H1 (cell line): ENCODE measurements around the gene CDX2. TPM values are rescaled to one million over a fixed set of nuclear protein-coding genes. Genes with fewer than 3 reads are reported as not detected.
A peak's percentile ranks its signal among the peaks of the same experiment; 100 is the strongest.

ENCODE experiments used
- CTCF ChIA-PET: fragments of 300-600 bp; sonication (Branson Sonifier 250); formaldehyde crosslinking; loops from one replicate; lab custom pipeline; 2021; ENCODE audit not compliant: partially characterized antibody; lab: Charles Lee
- POLR2A ChIA-PET: fragments of 300-600 bp; sonication (Branson Sonifier 250); formaldehyde crosslinking; loops from one replicate; lab custom pipeline; 2021; ENCODE audit warnings: inconsistent platforms; ENCODE audit not compliant: partially characterized antibody; lab: Charles Lee
- DNase-seq, 2 experiments: peaks; one replicate each; pipeline versions ENCODE4 v3.0.0 to v3.0.0-alpha.2; 2010 to 2022; ENCODE audit warnings: low spot score in 2 of 2, low read depth in 1 of 2, mixed read lengths in 1 of 2
- FAIRE-seq: peaks from 2 replicates; lab custom pipeline; 2011; peaks lifted over from hg19 to GRCh38; lab: Jason Lieb, UNC
- H2AFZ ChIP-seq: 2 replicates; pipeline ENCODE4 v1.8.1; 2012; ENCODE audit warnings: low read length, inconsistent platforms
- H2AK5ac ChIP-seq: 2 replicates; pipeline ENCODE4 v1.6.1; 2013; ENCODE audit warnings: low read depth, low read length
- H2BK120ac ChIP-seq: replicated peaks from 2 replicates; pipeline ENCODE3; 2013; ENCODE audit warnings: low read depth, low read length, inconsistent platforms
- H2BK12ac ChIP-seq: 2 replicates; pipeline ENCODE4 v1.6.1; 2013; ENCODE audit warnings: low read depth, low read length
- H2BK15ac ChIP-seq: 2 replicates; pipeline ENCODE4 v1.6.1; 2013; ENCODE audit warnings: low read length
- H2BK20ac ChIP-seq: 2 replicates; pipeline ENCODE4 v1.6.1; 2013; ENCODE audit warnings: low read length
- H2BK5ac ChIP-seq: 2 replicates; pipeline ENCODE4 v1.6.1; 2013; ENCODE audit warnings: low read depth, low read length
- H3K14ac ChIP-seq: 2 replicates; pipeline ENCODE4 v1.6.1; 2013; ENCODE audit warnings: inconsistent platforms; ENCODE audit not compliant: insufficient read length
- H3K18ac ChIP-seq: 2 replicates; pipeline ENCODE4 v1.6.1; 2013; ENCODE audit warnings: low read length; ENCODE audit errors: extremely low read depth
- H3K23ac ChIP-seq: 2 replicates; pipeline ENCODE4 v1.6.1; 2013; ENCODE audit warnings: inconsistent platforms; ENCODE audit not compliant: insufficient read length
- H3K23me2 ChIP-seq: 2 replicates; pipeline ENCODE4 v1.6.1; 2013; ENCODE audit warnings: low read depth, low read length
- H3K27ac ChIP-seq: 2 replicates; pipeline ENCODE4 v1.6.1; 2011; ENCODE audit warnings: low read depth, low read length, inconsistent platforms
- H3K27me3 ChIP-seq, 4 experiments: replicated peaks in 1 of 4; 1 replicate in 1 of 4; 2 replicates in 3 of 4; pipeline versions ENCODE4 v1.6.1 to v1.8.1; 2011 to 2013; ENCODE audit warnings: low read length in 3 of 4, mild to moderate bottlenecking in 3 of 4, inconsistent platforms in 2 of 4, mixed read lengths in 2 of 4, moderate library complexity in 1 of 4; ENCODE audit not compliant: control insufficient read depth in 3 of 4, insufficient read depth in 3 of 4; ENCODE audit errors: extremely low read depth in 1 of 4
- H3K36me3 ChIP-seq, 4 experiments: 2 replicates each; pipeline versions ENCODE4 v1.6.1 to v1.8.1; 2011 to 2013; ENCODE audit warnings: mild to moderate bottlenecking in 4 of 4, low read length in 3 of 4, moderate library complexity in 2 of 4, control low read depth in 1 of 4, inconsistent platforms in 1 of 4; ENCODE audit not compliant: insufficient read depth in 4 of 4, control insufficient read depth in 2 of 4
- H3K4ac ChIP-seq: replicated peaks from 2 replicates; pipeline ENCODE3; 2013; ENCODE audit warnings: low read length, low read depth, mixed read lengths, inconsistent platforms; ENCODE audit not compliant: insufficient read length
- H3K4me1 ChIP-seq, 4 experiments: replicated peaks in 1 of 4; 1 replicate in 1 of 4; 2 replicates in 3 of 4; pipeline versions ENCODE4 v1.6.1 to v1.8.1; 2011 to 2013; ENCODE audit warnings: low read length in 3 of 4, inconsistent platforms in 2 of 4, mixed read lengths in 1 of 4; ENCODE audit not compliant: insufficient read depth in 4 of 4, control insufficient read depth in 3 of 4
- H3K4me2 ChIP-seq, 2 experiments: 2 replicates each; pipeline versions ENCODE4 v1.6.1 to v1.8.1; 2011 to 2013; ENCODE audit warnings: low read depth in 2 of 2, low read length in 2 of 2, control low read depth in 1 of 2, inconsistent platforms in 1 of 2, mild to moderate bottlenecking in 1 of 2; ENCODE audit not compliant: insufficient read depth in 1 of 2
- H3K4me3 ChIP-seq, 4 experiments: fragments of 200-600, 300-600 bp in 1 of 4; sonication (generic), shearing (Covaris generic), sonication (Bioruptor Twin) in 1 of 4; 2 replicates each; pipeline versions ENCODE4 v1.5.1 to v1.8.1; 2011 to 2016; ENCODE audit warnings: low read length in 4 of 4, low read depth in 3 of 4, control low read depth in 2 of 4, inconsistent platforms in 2 of 4, mild to moderate bottlenecking in 2 of 4, mixed read lengths in 1 of 4, moderate library complexity in 1 of 4; ENCODE audit not compliant: insufficient read depth in 2 of 4; ENCODE audit errors: extremely low read depth in 1 of 4
- H3K56ac ChIP-seq: replicated peaks from 2 replicates; pipeline ENCODE3; 2013; ENCODE audit warnings: low read depth, mild to moderate bottlenecking, mixed read lengths, low read length, inconsistent platforms; ENCODE audit not compliant: insufficient read length
- H3K79me1 ChIP-seq: 2 replicates; pipeline ENCODE4 v1.6.1; 2013; ENCODE audit warnings: low read depth, low read length, control low read depth
- H3K79me2 ChIP-seq, 2 experiments: 2 replicates each; pipeline versions ENCODE4 v1.6.1 to v1.8.1; 2012 to 2013; ENCODE audit warnings: low read length in 2 of 2, mild to moderate bottlenecking in 2 of 2, inconsistent platforms in 1 of 2; ENCODE audit not compliant: insufficient read depth in 2 of 2, control insufficient read depth in 1 of 2
- H3K9ac ChIP-seq, 4 experiments: replicated peaks in 1 of 4; 1 replicate in 1 of 4; 2 replicates in 3 of 4; pipeline versions ENCODE4 v1.6.1 to v1.8.1; 2011 to 2013; ENCODE audit warnings: low read depth in 3 of 4, low read length in 3 of 4, control low read depth in 2 of 4, mild to moderate bottlenecking in 2 of 4, moderate library complexity in 2 of 4, inconsistent platforms in 1 of 4; ENCODE audit errors: extremely low read depth in 1 of 4
- H3K9me3 ChIP-seq, 2 experiments: 2 replicates each; pipeline versions ENCODE4 v1.6.1 to v1.8.1; 2012 to 2013; ENCODE audit warnings: mild to moderate bottlenecking in 2 of 2, moderate library complexity in 2 of 2, control low read depth in 1 of 2, inconsistent platforms in 1 of 2, low read depth in 1 of 2, low read length in 1 of 2, mixed read lengths in 1 of 2; ENCODE audit not compliant: insufficient read depth in 2 of 2
- H4K20me1 ChIP-seq, 2 experiments: replicated peaks in 1 of 2; 2 replicates each; pipeline versions ENCODE3 to v1.8.1; 2011 to 2013; ENCODE audit warnings: inconsistent platforms in 2 of 2, low read length in 2 of 2, mild to moderate bottlenecking in 1 of 2; ENCODE audit not compliant: insufficient read depth in 2 of 2, control insufficient read depth in 1 of 2
- H4K5ac ChIP-seq: 2 replicates; pipeline ENCODE4 v1.6.1; 2013; ENCODE audit warnings: low read length, low read depth, mixed read lengths, inconsistent platforms; ENCODE audit not compliant: insufficient read length
- H4K8ac ChIP-seq: 2 replicates; pipeline ENCODE4 v1.8.0; 2013; ENCODE audit warnings: mild to moderate bottlenecking, moderate library complexity, low read length, inconsistent platforms; ENCODE audit not compliant: insufficient read depth; ENCODE audit errors: extremely low read depth
- H4K91ac ChIP-seq: replicated peaks from 2 replicates; pipeline ENCODE3; 2013; ENCODE audit warnings: low read length, mixed read lengths, inconsistent platforms; ENCODE audit not compliant: insufficient read length
- CREB1 ChIP-seq: IDR thresholded peaks from 2 replicates; pipeline ENCODE4 v1.6.1; 2012; ENCODE audit warnings: inconsistent platforms
- EZH2 ChIP-seq: fragments of 200-600 bp; sonication (generic); IDR thresholded peaks from 2 replicates; pipeline ENCODE4 v1.7.1; 2012; ENCODE audit warnings: low read depth, mild to moderate bottlenecking, moderate library complexity, low read length, inconsistent platforms; ENCODE audit not compliant: severe bottlenecking
- RNF2 ChIP-seq: fragments of 200-900, 300-1000 bp; sonication (generic); IDR thresholded peaks from 2 replicates; pipeline ENCODE4 v1.7.1; 2016; ENCODE audit warnings: borderline replicate concordance, low read depth, mild to moderate bottlenecking, antibody characterized with exemption, low read length; ENCODE audit not compliant: poor library complexity, severe bottlenecking; ENCODE audit errors: missing control alignments
- SUZ12 ChIP-seq: fragments of 200-600 bp; sonication (generic); IDR thresholded peaks from 2 replicates; pipeline ENCODE4 v1.6.1; 2012; ENCODE audit warnings: mild to moderate bottlenecking, inconsistent platforms, low read length, moderate library complexity, mixed read lengths
- TAF7 ChIP-seq: optimal IDR thresholded peaks from 2 replicates; pipeline ENCODE3; 2011; ENCODE audit warnings: low read depth, mild to moderate bottlenecking, inconsistent platforms, low read length, moderate library complexity, borderline replicate concordance
- WGBS, 2 experiments: shearing (Covaris generic) in 1 of 2; methylation state at CpG; one replicate each; pipeline versions ENCODE4 v1.1.6 to v1.1.7; 2013 to 2015; ENCODE audit warnings: low lambda C conversion rate in 2 of 2, mixed read lengths in 2 of 2, inconsistent platforms in 1 of 2, low coverage in 1 of 2, missing lambda C conversion rate in 1 of 2; ENCODE audit not compliant: insufficient replicate concordance in 2 of 2, insufficient coverage in 1 of 2, insufficient read length in 1 of 2; ENCODE audit errors: extremely low coverage in 1 of 2, missing lambda C conversion rate in 1 of 2; 5-methylcytosine and 5-hydroxymethylcytosine counted together
- polyA plus RNA-seq, 7 experiments: library from polyadenylated mRNA; depleted of rRNA in 3 of 7; stranded (reverse) in 5 of 7; unstranded in 2 of 7; fragments of >200 nt in 5 of 7; fragments of 200-250 nt in 2 of 7; gene quantifications; 1 replicate in 5 of 7; 2 replicates in 1 of 7; 4 replicates in 1 of 7; pipeline versions ENCODE4 v1.2.1 to v1.2.3, GENCODE V29; 2011 to 2013; ENCODE audit warnings: missing spikeins in 2 of 7, mixed read lengths in 2 of 7
- total RNA-seq: library from RNA; stranded (reverse); fragmentation: NEBNext Ultra II Directional; extraction: Animal tissue kit (Norgen Biotek cat#: 25700); gene quantifications from 2 replicates; pipeline ENCODE4 v1.2.1, GENCODE V29; 2021

The CDX2 gene
- total and polyA plus RNA-seq, 2 of the 8 experiments (the other 6 are each of a cell fraction or from before 2014, with no cell fraction given): 0.09 TPM; not detected in 1

DNA sequence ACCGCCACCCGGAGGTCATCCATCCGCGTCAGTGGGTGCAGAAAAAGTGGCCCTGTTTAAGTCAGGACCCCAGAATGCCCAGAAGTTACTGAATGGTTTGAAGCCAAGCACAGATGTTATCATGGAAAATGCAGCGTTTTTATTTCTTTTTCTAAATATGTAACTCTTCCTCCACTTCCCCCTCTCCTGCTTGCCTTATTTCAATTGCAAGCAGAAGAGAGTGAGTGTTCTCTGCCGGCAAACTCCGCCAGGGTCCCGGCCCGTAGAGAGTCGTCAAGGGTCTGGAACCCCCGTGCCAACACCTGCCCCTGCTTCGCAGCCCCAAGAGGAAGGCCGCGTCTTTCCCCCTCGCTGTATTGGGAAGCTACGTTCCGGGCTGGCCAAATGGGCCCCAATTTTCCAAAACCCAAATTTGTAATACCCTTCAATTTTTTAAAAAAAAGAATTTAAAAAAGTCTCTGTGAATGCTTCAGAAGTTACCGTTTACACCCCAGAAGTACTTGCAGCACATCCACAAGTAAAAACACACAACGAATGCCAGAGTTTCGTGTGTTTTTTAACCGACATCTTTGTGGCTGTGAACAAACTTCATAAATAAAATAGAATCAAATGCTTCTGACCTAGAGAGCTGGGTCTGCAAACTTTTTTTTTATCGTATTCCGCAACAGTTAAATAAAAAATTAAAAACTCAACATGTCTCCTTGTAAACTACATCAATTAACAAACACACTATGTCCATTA is 50.0 kb downstream of the CDX2 start:
- Histone ChIP-seq H2AK5ac (no peak overlapping the region), H3K4me1 (peaks cover 8 to 32% (median 21%) of the 10 kb centered on the region in 4 experiments), H3K79me2 (no peaks in the 10 kb centered on the region), H2BK12ac (peak overlapping the region; percentile 44; the same call in 1 of the 2 replicates), H3K18ac (no peak overlapping the region), H3K4me2 (peak overlapping the region in 1 of 2 experiments; percentile 34; a peak in 1 of 4 replicates), H3K23ac (no peak overlapping the region), H2BK120ac (no peak overlapping the region), H3K9ac (no peak overlapping the region), H3K27ac (no peak overlapping the region), H2BK15ac (no peak overlapping the region), H3K23me2 (no peaks in the 10 kb centered on the region; the same call in 1 of the 2 replicates), H3K27me3 (peaks cover 88 to 98% (median 93%) of the 10 kb centered on the region in 4 experiments), H2BK5ac (no peak overlapping the region), H3K79me1 (no peaks in the 10 kb centered on the region), H3K56ac (no peak overlapping the region), H4K20me1 (peaks cover 20 to 38% of the 10 kb centered on the region in 2 experiments), H4K8ac (no peak overlapping the region), H2AFZ (no peak overlapping the region), H3K36me3 (peaks cover 0 to 6% (median 0%) of the 10 kb centered on the region in 4 experiments; a peak in 1 of 8 replicates), H3K9me3 (peaks cover 0 to 3% of the 10 kb centered on the region in 2 experiments; a peak in 1 of 4 replicates), H2BK20ac (no peak overlapping the region), H3K4ac (no peak overlapping the region)
- ChIA-PET POLR2A (interaction anchor here (1.4 to 2.2 kb wide), 2 partner anchors 52 to 57 kb away, joined by 6 to 8 read pairs; no protein-coding TSS in a partner anchor), CTCF (interaction anchor here (1.1 to 3.6 kb wide), 7 partner anchors 35 to 546 kb away, joined by 3 to 17 read pairs (median 10); no protein-coding TSS in a partner anchor)
- peak in 1 of 2 experiments; percentile 44 for DNase-seq
- 14% methylated on average over 23 of the region's 23 CpGs; no CpG with 5 or more reads in 1 of the 2 experiments for whole genome bisulfite sequencing, 2 experiments
- FAIRE-seq: no peak
- TF ChIP-seq RNF2 (peak; percentile 61), CREB1 (peak; percentile 21; the same call in 1 of the 2 replicates), TAF7 (no peak), SUZ12 (peak; percentile 83), EZH2 (peak; percentile 55)
- TF ChIP-seq, all 59 proteins: peak for 4
- H4K5ac ChIP-seq: no peak overlapping the region
- no peak overlapping the region for H4K91ac ChIP-seq
- no peak overlapping the region for H3K4me3 ChIP-seq
- no peak overlapping the region for H3K14ac ChIP-seq
